Non-pigmented ciliary epithelial cell (primary cell): ENCODE results near the gene METTL8.
A peak's percentile ranks its signal among the peaks of the same experiment; 100 is the strongest.
"Not testable (repeated sequence)": the region's sequence is repeated elsewhere in the genome, so short reads cannot be mapped to it uniquely, and the experiment has no call there.

ENCODE experiments used
- DNase-seq: peaks from one replicate; pipeline ENCODE4 v3.0.0-alpha.2; 2010; ENCODE audit warnings: low read depth

Gene METTL8

GRCh38 chr2:171422710-171423495 is 10.9 kb downstream of the METTL8 start:
- not testable (repeated sequence) for DNase-seq

GRCh38 chr2:171420728-171421563 is 12.8 kb downstream of the METTL8 start:
- DNase-seq = no peak

GRCh38 chr2:171419333-171419732 is 14.5 kb downstream of the METTL8 start:
- DNase-seq = no peak

GRCh38 chr2:171416009-171416926 is 17.5 kb downstream of the METTL8 start:
- DNase-seq = peak; percentile 95

- not testable (repeated sequence) for DNase-seq
Measured at GRCh38 chr2:171414645-171415044, 19.1 kb downstream of the METTL8 start.

GRCh38 chr2:171412571-171413175 is 21.1 kb downstream of the METTL8 start:
- DNase-seq = no peak

- DNase-seq = no peak
Measured at GRCh38 chr2:171411791-171412483, 21.9 kb downstream of the METTL8 start.

- DNase-seq = no peak
Measured at GRCh38 chr2:171411214-171411613, 22.6 kb downstream of the METTL8 start.

- no peak for DNase-seq
Measured at GRCh38 chr2:171410624-171411023, 23.2 kb downstream of the METTL8 start.

GRCh38 chr2:171410101-171410500 is 23.7 kb downstream of the METTL8 start:
- no peak for DNase-seq

GRCh38 chr2:171409436-171409971 is 24.3 kb downstream of the METTL8 start:
- no peak for DNase-seq

- DNase-seq = no peak
Measured at GRCh38 chr2:171407676-171408044, 26.1 kb downstream of the METTL8 start.

GRCh38 chr2:171407030-171407675 is 26.6 kb downstream of the METTL8 start:
- DNase-seq = no peak

- no peak for DNase-seq
Measured at GRCh38 chr2:171406044-171406443, 27.7 kb downstream of the METTL8 start.

GRCh38 chr2:171405546-171405945 is 28.2 kb downstream of the METTL8 start:
- DNase-seq = no peak

GRCh38 chr2:171404719-171405118 is 29.1 kb downstream of the METTL8 start:
- no peak for DNase-seq

GRCh38 chr2:171404261-171404660 is 29.5 kb downstream of the METTL8 start:
- DNase-seq = peak; percentile 60

- no peak for DNase-seq
Measured at GRCh38 chr2:171402906-171403580, 30.7 kb downstream of the METTL8 start.

GRCh38 chr2:171401947-171402346 is 31.8 kb downstream of the METTL8 start:
- no peak for DNase-seq

- no peak for DNase-seq
Measured at GRCh38 chr2:171400395-171400794, 33.4 kb downstream of the METTL8 start.
